NT2/D1 (cell line): ENCODE data around the gene APOM.

ENCODE experiments used
- DNase-seq: peaks from one replicate; pipeline ENCODE4 v3.0.0-alpha.2; 2011; ENCODE audit warnings: low read depth, low spot score
- H3K27me3 ChIP-seq: 2 replicates; pipeline ENCODE4 v1.6.0; 2011; ENCODE audit warnings: mild to moderate bottlenecking; ENCODE audit not compliant: insufficient read length, insufficient read depth
- H3K36me3 ChIP-seq: 2 replicates; pipeline ENCODE4 v1.6.1; 2011; ENCODE audit warnings: mild to moderate bottlenecking, low read length, mixed read lengths; ENCODE audit not compliant: insufficient read depth, insufficient read length
- H3K4me1 ChIP-seq: 2 replicates; pipeline ENCODE4 v1.5.1; 2011; ENCODE audit not compliant: insufficient read depth, insufficient read length
- H3K4me3 ChIP-seq: 2 replicates; pipeline ENCODE4 v1.5.1; 2011; ENCODE audit warnings: low read depth; ENCODE audit not compliant: insufficient read length
- H3K9ac ChIP-seq: 2 replicates; pipeline ENCODE4 v1.6.0; 2011; ENCODE audit warnings: low read depth; ENCODE audit not compliant: insufficient read length
- H3K9me3 ChIP-seq: 2 replicates; pipeline ENCODE4 v1.5.1; 2011; ENCODE audit warnings: mild to moderate bottlenecking, low read length; ENCODE audit not compliant: insufficient read depth
- SUZ12 ChIP-seq: IDR thresholded peaks from 2 replicates; pipeline ENCODE4 v1.6.1; 2011; ENCODE audit not compliant: insufficient read length, insufficient read depth; ENCODE audit errors: extremely low read depth
- YY1 ChIP-seq: IDR thresholded peaks from 2 replicates; pipeline ENCODE4 v1.6.1; 2011; ENCODE audit not compliant: insufficient read length, insufficient read depth
- ZNF274 ChIP-seq: IDR thresholded peaks from 2 replicates; pipeline ENCODE4 v1.6.1; 2011; ENCODE audit warnings: mild to moderate bottlenecking, low read depth, low read length

APOM gene

DNA sequence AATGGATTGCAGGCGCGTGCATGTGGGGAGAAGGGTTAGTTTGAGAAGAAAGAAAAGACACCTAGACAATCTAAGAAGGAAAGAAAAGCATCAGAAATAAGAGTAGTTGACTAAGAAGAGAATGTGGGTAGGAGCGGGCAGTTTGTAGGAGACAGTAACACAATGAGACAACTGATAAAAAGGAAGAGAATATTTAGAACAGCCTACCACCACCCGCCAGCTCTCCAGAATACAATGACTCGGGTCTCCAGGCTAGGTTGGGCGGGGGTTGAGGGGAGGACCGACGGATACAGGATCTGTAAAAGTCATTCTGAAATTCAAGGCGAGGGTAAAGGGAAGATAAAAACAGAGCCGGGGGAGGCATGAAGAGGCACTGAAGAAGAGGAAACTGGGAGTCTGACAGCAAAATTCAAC lies 46.7 kb downstream of the APOM start:
- H3K27me3 ChIP-seq, result no peaks in the 10 kb centered on the region
- no peaks in the 10 kb centered on the region for H3K9me3 ChIP-seq
- peak overlapping the region; percentile 87 for H3K4me3 ChIP-seq
- H3K4me1 ChIP-seq, result peaks cover 5% of the 10 kb centered on the region
- H3K36me3 ChIP-seq, result peaks cover 31% of the 10 kb centered on the region
- no peak for TF ChIP-seq ZNF274
- TF ChIP-seq YY1, result no peak
- no peak for TF ChIP-seq SUZ12
- DNase-seq, result no peak
- peak overlapping the region; percentile 93 for H3K9ac ChIP-seq

DNA sequence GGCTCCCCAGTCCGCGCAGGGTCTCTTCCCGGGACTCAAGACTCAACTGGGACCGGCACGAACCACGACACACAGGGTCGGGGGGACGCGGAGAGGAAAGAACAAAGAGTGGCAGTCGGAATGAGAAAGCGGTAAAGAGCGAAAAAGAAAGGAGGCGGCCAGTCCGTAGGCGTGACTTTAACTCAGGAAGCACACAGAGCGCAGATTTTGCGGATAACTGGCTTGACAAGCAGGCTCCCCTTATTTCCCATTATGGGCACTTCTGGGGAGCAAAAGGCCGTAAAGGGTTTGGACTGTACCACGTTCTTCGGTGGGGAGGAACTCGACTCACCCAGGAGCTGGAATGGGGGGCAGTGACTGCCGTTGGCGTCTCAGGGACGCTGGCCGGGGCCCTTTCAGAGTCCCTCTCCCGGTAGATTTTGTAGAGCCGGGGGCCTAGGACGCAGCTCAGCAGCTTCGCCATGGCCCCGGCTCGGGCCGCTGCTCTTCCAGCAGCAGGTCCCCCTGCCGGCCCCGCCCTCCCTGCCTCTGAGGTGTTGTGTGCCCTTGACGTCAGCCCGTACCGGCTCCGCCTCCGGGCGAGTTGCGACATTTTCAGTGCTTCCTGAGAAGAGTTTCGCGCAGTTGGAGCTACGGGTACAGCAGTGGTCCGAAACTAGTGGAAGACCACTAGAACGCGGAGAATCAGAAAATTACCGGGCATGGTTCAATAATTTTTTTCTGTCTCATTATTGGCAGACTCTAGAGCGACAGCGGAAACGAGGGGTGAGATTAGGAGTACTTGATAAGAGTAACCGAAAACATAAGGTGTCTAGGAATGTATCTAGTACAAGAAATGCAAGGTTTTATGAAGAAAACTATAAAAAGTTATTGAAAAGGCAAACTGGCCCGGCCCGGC lies 47.4 kb downstream of the APOM start, which contains the start of gene ABHD16A:
Gene ABHD16A (minus strand): TSS at position 506 of the 898 bp plus-strand sequence. CDS start 43 bp downstream, at position 463.
- Histone ChIP-seq H3K36me3 (peaks cover 27% of the 10 kb centered on the region), H3K9me3 (no peaks in the 10 kb centered on the region), H3K9ac (peak within 1 kb of the TSS; percentile 93), H3K4me3 (peak within 1 kb of the TSS; percentile 87), H3K4me1 (peaks cover 5% of the 10 kb centered on the region), H3K27me3 (no peaks in the 10 kb centered on the region)
- TF ChIP-seq SUZ12 (no peak), ZNF274 (no peak)
- DNase-seq, result peak; percentile 95

DNA sequence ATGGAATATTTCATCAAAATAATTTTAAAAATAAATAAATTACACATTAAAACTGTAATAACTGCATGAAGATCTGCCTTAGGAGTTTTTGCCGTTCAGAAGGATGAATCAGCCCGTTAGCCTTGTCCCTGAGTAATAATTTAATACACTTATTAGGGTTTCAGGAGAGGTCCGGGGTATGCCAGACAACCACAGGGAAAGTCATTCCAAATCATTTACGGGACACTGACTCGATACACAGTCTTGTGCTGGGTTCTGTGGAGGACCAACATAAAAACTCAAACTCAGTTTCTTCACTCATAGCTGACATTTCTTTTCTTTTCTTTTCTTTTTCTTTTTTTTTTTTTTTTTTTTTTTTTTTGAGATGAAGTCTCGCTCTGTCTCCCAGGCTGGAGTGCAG lies 50.2 kb downstream of the APOM start:
- DNase-seq, result no peak
- Histone ChIP-seq H3K4me1 (peaks cover 5% of the 10 kb centered on the region), H3K4me3 (no peak overlapping the region), H3K27me3 (no peaks in the 10 kb centered on the region), H3K9me3 (no peaks in the 10 kb centered on the region), H3K36me3 (peaks cover 10% of the 10 kb centered on the region), H3K9ac (no peak overlapping the region)
- TF ChIP-seq YY1 (no peak), ZNF274 (no peak), SUZ12 (no peak)

DNA sequence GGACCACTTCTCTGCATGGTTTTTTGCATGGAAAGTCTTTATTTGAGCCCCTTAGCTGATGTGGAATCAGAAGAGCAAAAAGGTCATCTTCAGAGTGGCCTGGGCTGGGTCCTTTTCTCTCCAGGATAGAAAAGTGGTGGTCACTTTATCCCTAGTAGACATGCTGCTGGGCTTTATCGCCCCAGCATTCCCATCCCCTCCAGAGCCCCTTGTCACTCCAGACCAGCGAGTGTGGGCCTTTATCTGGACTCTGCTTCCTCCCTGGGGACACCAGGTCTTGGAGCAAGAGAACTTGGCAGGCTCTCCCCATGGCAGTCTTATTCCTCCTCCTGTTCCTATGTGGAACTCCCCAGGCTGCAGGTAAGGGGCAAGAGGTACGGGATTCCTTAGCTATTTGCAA lies 50.9 kb downstream of the APOM start, which contains the start of gene LY6G6F:
Gene LY6G6F (plus strand): TSS at position 268 of the 400 bp plus-strand sequence. CDS start 41 bp downstream, at position 309.
- no peaks in the 10 kb centered on the region for H3K9me3 ChIP-seq
- H3K4me3 ChIP-seq, result no peak within 1 kb of the TSS
- no peak for DNase-seq
- TF ChIP-seq YY1, result no peak
- TF ChIP-seq ZNF274, result no peak
- TF ChIP-seq SUZ12, result no peak
- no peak within 1 kb of the TSS for H3K9ac ChIP-seq
- peaks cover 4% of the 10 kb centered on the region for H3K36me3 ChIP-seq
- H3K27me3 ChIP-seq, result no peaks in the 10 kb centered on the region
- H3K4me1 ChIP-seq, result peaks cover 4% of the 10 kb centered on the region

DNA sequence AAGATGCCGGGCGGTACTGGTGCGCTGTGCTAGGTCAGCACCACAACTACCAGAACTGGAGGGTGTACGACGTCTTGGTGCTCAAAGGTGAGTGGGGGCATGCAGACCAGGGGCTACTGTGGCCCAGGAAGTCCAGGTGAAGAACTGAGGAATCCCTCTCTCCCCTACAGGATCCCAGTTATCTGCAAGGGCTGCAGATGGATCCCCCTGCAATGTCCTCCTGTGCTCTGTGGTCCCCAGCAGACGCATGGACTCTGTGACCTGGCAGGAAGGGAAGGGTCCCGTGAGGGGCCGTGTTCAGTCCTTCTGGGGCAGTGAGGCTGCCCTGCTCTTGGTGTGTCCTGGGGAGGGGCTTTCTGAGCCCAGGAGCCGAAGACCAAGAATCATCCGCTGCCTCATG lies 52.0 kb downstream of the APOM start:
- H3K9ac ChIP-seq, result no peak overlapping the region
- no peak for DNase-seq
- H3K9me3 ChIP-seq, result no peaks in the 10 kb centered on the region
- no peak overlapping the region for H3K4me3 ChIP-seq
- H3K4me1 ChIP-seq, result no peaks in the 10 kb centered on the region
- no peaks in the 10 kb centered on the region for H3K36me3 ChIP-seq
- TF ChIP-seq YY1 (no peak), SUZ12 (no peak), ZNF274 (no peak)
- no peaks in the 10 kb centered on the region for H3K27me3 ChIP-seq
